ENCODE results near the gene UIMC1. TPM values are rescaled to one million over a fixed set of nuclear protein-coding genes. Genes with fewer than 3 reads are reported as not detected.

Gene UIMC1
- total RNA-seq, 1 experiment from 2014 or later = 52.8 TPM

GRCh38 chr5:176912115-176912514, 94.5 kb downstream of the UIMC1 start:
- H3K4me3 Mint-ChIP-seq (ENCODE audit: unreplicated experiment) = no peak overlapping the region
- intact Hi-C loops (cut with micrococcal nuclease; ENCODE audit: unreplicated experiment) = no loop called here
- Histone ChIP-seq H3K27me3 (replicated peaks; ENCODE audit: control insufficient read depth, insufficient read depth, low read length) (no peaks in the 10 kb centered on the region), H3K4me1 (peaks cover 10% of the 10 kb centered on the region; the same call in 1 of the 2 replicates), H3K9me3 (no peaks in the 10 kb centered on the region), H3K4me3 (ENCODE audit: low read depth, low read length) (no peak overlapping the region), H3K36me3 (ENCODE audit: control insufficient read depth, insufficient read depth, low read length) (peaks cover 1% of the 10 kb centered on the region; the same call in 1 of the 2 replicates)
- no peaks in the 10 kb centered on the region for H3K27me3 Mint-ChIP-seq (ENCODE audit: insufficient read depth, unreplicated experiment)
- DNase-seq = no peak
- no peaks in the 10 kb centered on the region for H3K9me3 Mint-ChIP-seq (ENCODE audit: unreplicated experiment)
- H3K36me3 Mint-ChIP-seq (ENCODE audit: insufficient read depth, unreplicated experiment) = peaks cover 29% of the 10 kb centered on the region
- H3K27ac Mint-ChIP-seq (ENCODE audit: unreplicated experiment) = no peak overlapping the region
- no peak for TF ChIP-seq CTCF (IDR thresholded peaks at IDR 0.05; ENCODE audit: insufficient read depth in 1 of 2, low read depth in 1 of 2, low read length in 1 of 2, severe bottlenecking in 1 of 2, unreplicated experiment in 1 of 2)
- ChIA-PET CTCF (interaction anchor here (0.7 kb wide), 1 partner anchor 26 kb away, joined by 4 read pairs; no protein-coding TSS in a partner anchor), POLR2A (no interaction called here)
- no TSS peak for BruUV-seq (replicated peaks)
- no peaks in the 10 kb centered on the region for H3K4me1 Mint-ChIP-seq (ENCODE audit: low read depth, unreplicated experiment)

- Mint-ChIP-seq H3K4me3 (ENCODE audit: unreplicated experiment) (no peak overlapping the region), H3K27me3 (ENCODE audit: insufficient read depth, unreplicated experiment) (no peaks in the 10 kb centered on the region), H3K36me3 (ENCODE audit: insufficient read depth, unreplicated experiment) (peaks cover 49% of the 10 kb centered on the region), H3K27ac (ENCODE audit: unreplicated experiment) (no peak overlapping the region), H3K9me3 (ENCODE audit: unreplicated experiment) (no peaks in the 10 kb centered on the region), H3K4me1 (ENCODE audit: low read depth, unreplicated experiment) (no peaks in the 10 kb centered on the region)
- no peaks in the 10 kb centered on the region for H3K9me3 ChIP-seq
- H3K27me3 ChIP-seq (replicated peaks; ENCODE audit: control insufficient read depth, insufficient read depth, low read length) = no peaks in the 10 kb centered on the region
- H3K36me3 ChIP-seq (ENCODE audit: control insufficient read depth, insufficient read depth, low read length) = peaks cover 8% of the 10 kb centered on the region
- H3K4me1 ChIP-seq = peaks cover 10% of the 10 kb centered on the region; the same call in 1 of the 2 replicates
- no peak for TF ChIP-seq CTCF (IDR thresholded peaks at IDR 0.05; ENCODE audit: insufficient read depth in 1 of 2, low read depth in 1 of 2, low read length in 1 of 2, severe bottlenecking in 1 of 2, unreplicated experiment in 1 of 2)
- CTCF ChIA-PET = no interaction called here
- DNase-seq = no peak
- intact Hi-C loops (cut with micrococcal nuclease; ENCODE audit: unreplicated experiment) = no loop called here
- no peak overlapping the region for H3K4me3 ChIP-seq (ENCODE audit: low read depth, low read length)
- POLR2A ChIA-PET = no interaction called here
- BruUV-seq (replicated peaks) = no TSS peak
Measured at GRCh38 chr5:176908675-176909368, 97.8 kb downstream of the UIMC1 start.

- intact Hi-C loops (cut with micrococcal nuclease; ENCODE audit: unreplicated experiment) = no loop called here
- Histone ChIP-seq H3K9me3 (no peaks in the 10 kb centered on the region), H3K4me3 (ENCODE audit: low read depth, low read length) (no peak overlapping the region), H3K4me1 (peaks cover 10% of the 10 kb centered on the region; the same call in 1 of the 2 replicates), H3K27me3 (replicated peaks; ENCODE audit: control insufficient read depth, insufficient read depth, low read length) (no peaks in the 10 kb centered on the region), H3K36me3 (ENCODE audit: control insufficient read depth, insufficient read depth, low read length) (peaks cover 10% of the 10 kb centered on the region)
- Mint-ChIP-seq H3K27ac (ENCODE audit: unreplicated experiment) (no peak overlapping the region), H3K9me3 (ENCODE audit: unreplicated experiment) (no peaks in the 10 kb centered on the region), H3K36me3 (ENCODE audit: insufficient read depth, unreplicated experiment) (peaks cover 59% of the 10 kb centered on the region), H3K4me3 (ENCODE audit: unreplicated experiment) (no peak overlapping the region), H3K4me1 (ENCODE audit: low read depth, unreplicated experiment) (no peaks in the 10 kb centered on the region), H3K27me3 (ENCODE audit: insufficient read depth, unreplicated experiment) (no peaks in the 10 kb centered on the region)
- POLR2A ChIA-PET = no interaction called here
- no peak for TF ChIP-seq CTCF (IDR thresholded peaks at IDR 0.05; ENCODE audit: insufficient read depth in 1 of 2, low read depth in 1 of 2, low read length in 1 of 2, severe bottlenecking in 1 of 2, unreplicated experiment in 1 of 2)
- CTCF ChIA-PET = no interaction called here
- no TSS peak for BruUV-seq (replicated peaks)
- no peak for DNase-seq
Measured at GRCh38 chr5:176906796-176907195, 99.8 kb downstream of the UIMC1 start.

Data from Caco-2 (cell line).